Activated T-helper 1 cell treated with anti-CD3 and anti-CD28 coated beads, Interleukin-2, amount 50 U/mL, for 16 hours (primary cell): Measurements from ENCODE around the gene NUTM2A.
"Not testable (repeated sequence)": the region's sequence is repeated elsewhere in the genome, so short reads cannot be mapped to it uniquely, and the experiment has no call there.

Experiments used
- DNase-seq, 2 donors: peaks; one replicate each; pipeline ENCODE4 v3.0.0-alpha.2; 2020; ENCODE audit warnings: low read depth in 1 of 2, low spot score in 1 of 2

NUTM2A gene

GRCh38 chr10:87225148-87225547, at the start of gene NUTM2A:
TSS of gene NUTM2A (plus strand) at chr10:87225448. CDS start at chr10:87225831, 383 bp downstream.
- DNase-seq: not testable (repeated sequence)

DNA sequence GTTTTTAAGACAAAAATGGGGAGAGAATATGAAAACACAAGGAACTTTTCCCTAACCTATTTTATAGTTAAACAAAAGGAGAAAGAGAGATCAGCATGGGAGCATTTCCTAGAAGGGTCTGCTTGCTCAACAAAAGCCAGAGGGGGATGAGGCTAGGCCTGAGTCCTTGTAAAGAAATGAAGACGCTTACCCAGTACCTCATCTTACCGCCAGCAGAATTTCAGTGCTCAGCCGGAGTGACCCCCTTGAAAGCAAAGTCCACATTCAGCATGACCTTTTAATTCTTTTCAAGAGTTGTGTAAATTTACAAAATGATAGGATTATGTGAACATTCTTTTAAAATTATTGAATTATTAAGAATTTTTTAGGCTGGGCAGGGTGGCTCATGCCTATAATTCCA, 47.7 kb upstream of the NUTM2A start:
- DNase-seq: not testable (repeated sequence)

DNA sequence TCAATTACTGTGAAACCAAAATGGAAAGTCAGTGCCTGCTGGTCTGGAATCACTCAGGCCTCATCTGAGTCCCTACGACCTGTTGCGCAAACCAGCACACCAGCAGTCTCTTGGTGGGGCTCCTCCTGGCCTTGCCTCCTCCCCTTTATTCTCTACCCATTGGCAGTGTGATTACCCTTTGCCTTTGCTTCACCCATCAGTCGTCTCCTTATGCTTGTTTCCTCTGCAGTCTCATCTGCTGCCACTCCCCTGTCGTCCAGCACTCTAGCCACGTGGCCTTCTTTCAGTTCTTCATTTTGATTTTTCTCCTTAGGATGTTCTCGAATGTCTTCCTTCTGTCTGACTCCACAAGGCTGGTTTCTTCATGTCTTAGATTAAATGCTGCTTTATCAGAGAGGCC, 40.8 kb upstream of the NUTM2A start:
- not testable (repeated sequence) for DNase-seq

- DNase-seq: not testable (repeated sequence)
Measured at GRCh38 chr10:87186016-87186415, 39.2 kb upstream of the NUTM2A start.

GRCh38 chr10:87187573-87187972, 37.7 kb upstream of the NUTM2A start:
- not testable (repeated sequence) for DNase-seq

- DNase-seq: not testable (repeated sequence)
Measured at GRCh38 chr10:87191841-87192240, 33.4 kb upstream of the NUTM2A start.

DNA sequence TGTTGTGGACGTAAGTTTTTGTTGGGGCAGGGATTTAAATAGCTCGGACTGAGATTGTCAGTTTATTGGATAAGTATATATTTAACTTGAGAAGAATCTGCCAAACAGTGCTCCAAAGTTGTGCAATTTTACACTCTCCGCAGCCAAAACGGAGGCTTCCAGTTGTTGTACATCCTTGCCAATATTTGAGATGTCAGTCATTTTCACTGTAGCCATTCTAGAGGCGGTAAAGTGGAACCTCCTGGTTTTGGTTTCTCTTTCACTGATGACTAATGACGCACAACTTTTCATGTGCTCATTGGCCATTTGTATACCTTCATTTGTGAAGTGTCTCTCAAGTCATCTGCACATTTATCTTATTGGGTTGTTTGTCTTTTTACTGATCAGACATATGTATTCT, 24.3 kb upstream of the NUTM2A start:
- not testable (repeated sequence) for DNase-seq

DNA sequence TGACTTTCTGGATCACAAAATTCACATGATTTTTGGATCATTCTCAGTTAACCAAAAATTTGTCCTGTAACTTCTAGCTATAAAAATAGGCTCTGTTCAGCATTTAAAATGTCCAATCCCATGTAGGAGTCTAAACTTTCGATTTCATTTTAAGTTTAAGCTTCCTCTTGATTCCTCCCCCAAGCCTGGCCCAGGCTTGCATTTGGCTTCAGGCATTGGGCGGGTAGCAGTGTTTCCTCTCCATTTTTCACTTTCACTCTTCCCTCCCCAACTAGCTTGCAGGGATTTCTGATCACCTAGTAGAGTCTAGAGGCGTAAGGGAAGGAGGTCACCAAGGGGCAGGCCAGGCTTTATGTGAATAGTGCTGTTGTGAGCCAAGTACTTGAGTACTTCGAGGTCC, 20.4 kb upstream of the NUTM2A start:
- DNase-seq: not testable (repeated sequence)

DNA sequence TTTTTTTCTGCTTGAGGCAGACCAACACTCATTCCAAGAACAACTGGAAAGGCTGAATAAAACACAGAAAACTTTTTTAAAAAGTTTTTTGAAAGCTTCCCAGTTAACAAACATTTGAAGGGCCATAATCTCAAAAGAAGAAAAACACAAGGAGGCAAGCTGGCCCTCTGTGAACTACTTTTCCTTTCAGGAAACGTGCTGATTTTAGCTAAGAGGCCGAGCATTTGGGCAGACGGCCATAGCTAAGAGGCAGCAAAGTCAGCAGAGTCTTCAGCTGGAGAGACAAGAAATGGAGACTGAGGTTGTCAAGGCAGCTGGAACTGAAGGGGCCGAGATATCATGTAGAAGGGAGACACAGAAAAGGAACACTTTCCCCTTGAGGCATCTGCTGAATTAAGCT, 18.3 kb upstream of the NUTM2A start:
- DNase-seq: not testable (repeated sequence)

DNA sequence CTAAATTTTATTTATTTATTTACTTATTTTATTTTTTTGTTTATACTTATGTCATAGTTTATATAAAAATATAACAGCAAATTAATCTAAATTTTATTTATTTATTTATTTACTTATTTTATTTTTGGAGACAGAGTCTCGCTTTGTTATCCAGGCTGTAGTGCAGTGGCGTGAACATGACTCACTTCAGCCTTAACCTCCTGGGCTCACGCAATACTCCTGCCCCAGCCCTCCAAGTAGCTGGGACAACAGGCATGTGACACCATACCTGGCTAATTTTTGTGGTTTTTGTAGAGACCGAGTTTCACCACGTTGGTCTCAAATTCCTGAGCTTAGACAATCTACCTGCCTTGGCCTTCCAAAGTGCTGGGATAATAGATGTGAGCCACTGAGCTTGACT, 14.9 kb upstream of the NUTM2A start:
- DNase-seq: not testable (repeated sequence)

- not testable (repeated sequence) for DNase-seq
Measured at GRCh38 chr10:87211848-87212247, 13.4 kb upstream of the NUTM2A start.

GRCh38 chr10:87213150-87213765, 12.0 kb upstream of the NUTM2A start:
- not testable (repeated sequence) for DNase-seq

- DNase-seq: not testable (repeated sequence)
Measured at GRCh38 chr10:87213806-87214205, 11.4 kb upstream of the NUTM2A start.

DNA sequence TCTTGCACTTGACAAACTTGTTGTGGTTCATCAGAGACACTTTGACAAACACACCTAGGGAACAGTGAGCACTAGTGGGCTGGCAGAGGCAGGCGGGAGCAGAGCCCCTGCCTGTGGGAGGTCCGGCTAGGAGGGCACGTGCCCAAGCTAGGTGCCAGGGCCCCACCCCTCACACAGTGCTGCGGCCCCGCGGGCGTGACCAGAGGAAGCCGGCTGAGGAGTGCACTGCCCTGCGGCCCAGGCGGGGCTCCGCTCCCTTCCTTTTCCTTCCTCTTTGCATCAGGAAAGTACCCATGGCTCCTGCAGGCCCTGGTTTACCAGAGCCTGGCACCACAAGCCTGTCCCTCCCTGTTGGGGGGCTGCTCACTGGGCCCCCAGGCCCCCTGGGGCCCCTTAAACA, 9.1 kb upstream of the NUTM2A start:
- not testable (repeated sequence) for DNase-seq

- not testable (repeated sequence) for DNase-seq
Measured at GRCh38 chr10:87219370-87219769, 5.9 kb upstream of the NUTM2A start.

- DNase-seq: not testable (repeated sequence)
Measured at GRCh38 chr10:87222789-87223188, 2.5 kb upstream of the NUTM2A start.

DNA sequence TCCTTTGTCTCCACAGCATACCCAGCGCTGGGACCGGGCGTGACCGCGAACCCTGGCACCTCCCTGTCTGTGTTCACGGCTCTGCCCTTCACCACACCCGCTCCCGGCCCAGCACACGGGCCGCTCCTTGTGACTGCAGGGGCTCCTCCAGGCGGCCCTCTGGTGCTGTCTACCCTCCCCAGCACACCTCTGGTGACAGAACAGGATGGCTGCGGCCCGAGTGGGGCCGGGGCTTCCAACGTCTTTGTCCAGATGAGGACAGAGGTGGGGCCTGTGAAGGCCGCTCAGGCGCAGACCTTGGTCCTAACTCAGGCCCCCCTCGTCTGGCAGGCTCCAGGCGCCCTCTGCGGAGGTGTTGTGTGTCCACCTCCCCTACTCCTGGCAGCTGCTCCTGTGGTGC, 3.0 kb downstream of the NUTM2A start:
- DNase-seq: not testable (repeated sequence)

DNA sequence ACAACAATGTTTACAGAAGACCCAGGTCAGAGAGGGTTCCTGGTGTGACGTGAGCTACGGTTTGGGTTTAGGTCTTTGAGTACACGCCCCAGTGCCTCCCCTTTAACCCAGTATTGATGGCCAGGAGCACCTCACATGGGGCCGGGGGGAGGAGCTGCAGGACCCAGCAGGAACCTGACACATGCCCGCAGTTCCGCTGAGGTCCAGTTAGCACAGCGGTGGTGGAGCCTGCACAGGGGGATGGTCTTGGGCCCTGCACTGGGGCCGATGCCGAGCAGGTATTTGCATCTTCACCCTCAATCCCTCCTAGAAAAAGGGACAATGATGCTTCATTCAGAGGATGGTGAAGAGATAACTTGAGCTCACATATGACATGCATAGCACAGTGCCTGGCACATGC, 4.0 kb downstream of the NUTM2A start:
- not testable (repeated sequence) for DNase-seq

- DNase-seq: not testable (repeated sequence)
Measured at GRCh38 chr10:87234854-87235253, 9.6 kb downstream of the NUTM2A start.

- DNase-seq: not testable (repeated sequence)
Measured at GRCh38 chr10:87237244-87237643, 12.0 kb downstream of the NUTM2A start.

- DNase-seq: not testable (repeated sequence)
Measured at GRCh38 chr10:87239346-87239808, 14.1 kb downstream of the NUTM2A start.

DNA sequence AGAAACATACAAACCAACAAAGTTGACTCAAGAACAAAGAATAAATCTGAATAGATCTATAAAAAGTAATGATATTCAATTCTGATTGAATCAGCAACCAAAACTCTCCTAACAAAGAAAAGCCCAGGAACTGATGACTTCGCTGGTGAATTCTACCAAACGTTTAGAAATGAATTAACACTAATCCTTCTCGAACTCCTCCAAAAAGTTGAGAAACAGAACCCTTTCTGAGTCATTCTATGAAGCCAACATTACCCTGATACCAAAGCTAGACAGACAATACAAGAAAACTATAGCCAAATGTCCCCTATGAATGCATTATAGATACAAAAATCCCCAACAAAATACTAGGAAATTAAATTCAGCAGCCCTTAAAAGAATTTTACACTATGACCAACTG, 16.9 kb downstream of the NUTM2A start:
- DNase-seq: not testable (repeated sequence)

- DNase-seq: not testable (repeated sequence)
Measured at GRCh38 chr10:87247335-87247734, 22.1 kb downstream of the NUTM2A start.
